K562 (cell line): ENCODE data around the gene LZTR1. TPM values are rescaled to one million over a fixed set of nuclear protein-coding genes. Genes with fewer than 3 reads are reported as not detected.

Source experiments
- ARID3B ChIP-seq: fragments of 250-450 bp; sonication (Bioruptor Pico); IDR thresholded peaks from 2 replicates; pipeline ENCODE4 v1.4.0; 2020; ENCODE audit warnings: borderline replicate concordance
- E2F3 ChIP-seq: fragments of 250-450 bp; sonication (Bioruptor Pico); IDR thresholded peaks from 2 replicates; pipeline ENCODE4 v1.4.0; 2020; ENCODE audit warnings: mild to moderate bottlenecking
- ELF4 ChIP-seq: fragments of 450-650 bp; formaldehyde crosslinking; IDR thresholded peaks from 2 replicates; pipeline ENCODE4 v1.4.0; 2022; ENCODE audit warnings: missing genetic modification characterization
- EP300 ChIP-seq: IDR thresholded peaks from 2 replicates; pipeline ENCODE4 v1.6.1; 2012; ENCODE audit warnings: low read length, improper control_type of control experiment
- MIER1 ChIP-seq: fragments of 450-650 bp; IDR thresholded peaks from 2 replicates; pipeline ENCODE4 v1.6.1; 2016; ENCODE audit warnings: antibody characterized with exemption, mild to moderate bottlenecking, low read depth
- NR4A1 ChIP-seq, 2 experiments: fragments of 250-450 bp in 1 of 2; fragments of 450-650 bp in 1 of 2; sonication (Bioruptor Pico) in 1 of 2; IDR thresholded peaks; 2 replicates each; pipeline versions ENCODE4 v1.4.0 to v1.6.1; 2016 to 2020; ENCODE audit warnings: mild to moderate bottlenecking in 2 of 2, missing compliant biosample characterization in 1 of 2, missing genetic modification characterization in 1 of 2, moderate library complexity in 1 of 2
- PREB ChIP-seq: sonication (generic); formaldehyde crosslinking; IDR thresholded peaks from 2 replicates; pipeline ENCODE4 v1.8.1; 2023; ENCODE audit warnings: mild to moderate bottlenecking, missing genetic modification reagents
- PYGO2 ChIP-seq: fragments of 450-650 bp; IDR thresholded peaks from 2 replicates; pipeline ENCODE4 v1.6.1; 2016; ENCODE audit warnings: mild to moderate bottlenecking, missing genetic modification characterization, moderate library complexity, missing compliant biosample characterization
- SIN3A ChIP-seq, 2 experiments: fragments of 150-350 bp in 1 of 2; IDR thresholded peaks; 2 replicates each; pipeline ENCODE4 v1.6.1; 2011 to 2016; ENCODE audit warnings: borderline replicate concordance in 2 of 2, low read depth in 2 of 2, low read length in 2 of 2, mild to moderate bottlenecking in 2 of 2, moderate library complexity in 2 of 2; ENCODE audit not compliant: control insufficient read depth in 1 of 2
- TOE1 ChIP-seq, 2 experiments: fragments of 450-650 bp in 1 of 2; sonication (generic) in 1 of 2; formaldehyde crosslinking in 1 of 2; IDR thresholded peaks; 2 replicates each; pipeline versions ENCODE4 v1.7.1 to v1.8.0; 2016 to 2022; ENCODE audit warnings: borderline replicate concordance in 2 of 2, mild to moderate bottlenecking in 2 of 2, antibody characterized with exemption in 1 of 2, inconsistent platforms in 1 of 2, low read depth in 1 of 2, missing genetic modification reagents in 1 of 2, moderate library complexity in 1 of 2
- TSHZ1 ChIP-seq: fragments of 250-450 bp; sonication (Bioruptor Pico); IDR thresholded peaks from 2 replicates; pipeline ENCODE4 v1.4.0; 2020; ENCODE audit warnings: mild to moderate bottlenecking, moderate library complexity
- YBX1 ChIP-seq: fragments of 450-650 bp; IDR thresholded peaks from 2 replicates; pipeline ENCODE4 v1.7.1; 2016; ENCODE audit warnings: mild to moderate bottlenecking
- ZFP1 ChIP-seq: fragments of 450-650 bp; formaldehyde crosslinking; IDR thresholded peaks from 2 replicates; pipeline ENCODE4 v1.4.0; 2020; ENCODE audit warnings: mild to moderate bottlenecking, mixed read lengths
- ZNF175 ChIP-seq: fragments of 200-800 bp; sonication (Bioruptor generic); IDR thresholded peaks from 2 replicates; pipeline ENCODE4 v1.6.1; 2016; ENCODE audit warnings: low read depth, mild to moderate bottlenecking, missing genetic modification characterization, missing compliant biosample characterization
- ZNF212 ChIP-seq: fragments of 450-650 bp; formaldehyde crosslinking; IDR thresholded peaks from 2 replicates; pipeline ENCODE4 v1.4.0; 2020; ENCODE audit warnings: mild to moderate bottlenecking
- ZNF23 ChIP-seq: fragments of 250-450 bp; sonication (Bioruptor Pico); IDR thresholded peaks from 2 replicates; pipeline ENCODE4 v1.4.0; 2020; ENCODE audit warnings: mild to moderate bottlenecking
- ZNF408 ChIP-seq: fragments of 250-450 bp; sonication (Bioruptor Pico); IDR thresholded peaks from 2 replicates; pipeline ENCODE4 v1.4.0; 2020; ENCODE audit warnings: low read depth, mild to moderate bottlenecking, moderate library complexity
- ZNF449 ChIP-seq: fragments of 250-450 bp; sonication (Bioruptor Pico); IDR thresholded peaks from 2 replicates; pipeline ENCODE4 v1.8.0; 2022; ENCODE audit warnings: moderate library complexity, mild to moderate bottlenecking, inconsistent platforms
- ZNF79 ChIP-seq: fragments of 250-450 bp; sonication (Bioruptor Pico); IDR thresholded peaks from 2 replicates; pipeline ENCODE4 v1.4.0; 2020; ENCODE audit warnings: low read depth, mild to moderate bottlenecking, moderate library complexity
- polyA plus RNA-seq, 8 experiments: library from polyadenylated mRNA; depleted of rRNA in 4 of 8; stranded (reverse) in 5 of 8; unstranded in 3 of 8; fragments of >200 nt; fragmentation: Nextera tagmentation in 2 of 8; fragmentation: Illumina TruSeq in 1 of 8; extraction: Ambion mirVana in 2 of 8; extraction: Trizol in 1 of 8; gene quantifications; 2 replicates each; pipeline versions ENCODE4 v1.2.1 to v1.2.3, GENCODE V29; 2011 to 2014; ENCODE audit warnings: inconsistent platforms in 1 of 8, missing spikeins in 1 of 8
- total RNA-seq, 7 experiments: library from RNA; depleted of rRNA in 6 of 7; stranded (reverse); fragments of >200 nt in 6 of 7; fragmentation: Illumina TruSeq in 2 of 7; extraction: Trizol in 2 of 7; gene quantifications; 2 replicates each; pipeline versions ENCODE4 v1.2.1 to v1.2.3, GENCODE V29; 2011 to 2021; ENCODE audit warnings: low replicate concordance in 1 of 7

Gene LZTR1
- total and polyA plus RNA-seq, 9 of the 15 experiments (the other 6 are each of a cell fraction or from before 2014, with no cell fraction given): 2.2 to 135 (median 63.0) TPM

GRCh38 chr22:21001601-21002325, 19.7 kb downstream of the LZTR1 start, which contains the start of gene THAP7 (continued):
- peak; percentile 92 for TF ChIP-seq ZNF212 (CRISPR knock-in tag)
- no peak for TF ChIP-seq PYGO2 (tag)
- TF ChIP-seq TOE1 (IDR thresholded peaks at IDR 0.05; ENCODE audit: borderline replicate concordance): no peak
- TF ChIP-seq TOE1 (CRISPR knock-in tag; IDR thresholded peaks at IDR 0.05; ENCODE audit: borderline replicate concordance, low read depth): no peak
- no peak for TF ChIP-seq ZNF175
- peak; percentile 81 for TF ChIP-seq ZNF449 (CRISPR knock-in tag)
- peak; percentile 83 for TF ChIP-seq ZNF23 (CRISPR knock-in tag)
- TF ChIP-seq ZNF79 (CRISPR knock-in tag): peak; percentile 36
- peak; percentile 76 for TF ChIP-seq ZFP1 (CRISPR knock-in tag)
- TF ChIP-seq PREB: no peak
- peak; percentile 98 for TF ChIP-seq NR4A1 (CRISPR knock-in tag; IDR thresholded peaks at IDR 0.05)
- no peak for TF ChIP-seq NR4A1 (tag; IDR thresholded peaks at IDR 0.05)
- no peak for TF ChIP-seq YBX1
- TF ChIP-seq TSHZ1 (CRISPR knock-in tag): peak; percentile 16
- TF ChIP-seq E2F3 (CRISPR knock-in tag): peak; percentile 99
- peak; percentile 88 for TF ChIP-seq ELF4
- peak; percentile 96 for TF ChIP-seq ARID3B (CRISPR knock-in tag)
- peak in 1 of 2 experiments; percentile 97; a peak in 2 of 4 replicates for TF ChIP-seq SIN3A (IDR thresholded peaks at IDR 0.05; ENCODE audit: borderline replicate concordance in 2 of 2, control insufficient read depth in 1 of 2, low read depth in 2 of 2, low read length in 2 of 2)
- peak; percentile 56; the same call in 1 of the 2 replicates for TF ChIP-seq ZNF408 (CRISPR knock-in tag)
- peak; percentile 60 for TF ChIP-seq EP300
- TF ChIP-seq MIER1: no peak
